Middle frontal gyrus (tissue), 1 donor: Measurements from ENCODE around the gene CARD11.
"Not testable (repeated sequence)": the region's sequence is repeated elsewhere in the genome, so short reads cannot be mapped to it uniquely, and the experiment has no call there.

Source experiments
- DNase-seq: peaks from one replicate; pipeline ENCODE4 v3.0.0-alpha.2; 2015; ENCODE audit warnings: low spot score; ENCODE audit errors: extremely low spot score

CARD11 gene

GRCh38 chr7:3065724-3066143 lies 22.1 kb upstream of the CARD11 start:
- DNase-seq = no peak

GRCh38 chr7:3064067-3064466 lies 20.4 kb upstream of the CARD11 start:
- DNase-seq = no peak

- DNase-seq = no peak
Measured at GRCh38 chr7:3063016-3063753, 19.5 kb upstream of the CARD11 start.

DNA sequence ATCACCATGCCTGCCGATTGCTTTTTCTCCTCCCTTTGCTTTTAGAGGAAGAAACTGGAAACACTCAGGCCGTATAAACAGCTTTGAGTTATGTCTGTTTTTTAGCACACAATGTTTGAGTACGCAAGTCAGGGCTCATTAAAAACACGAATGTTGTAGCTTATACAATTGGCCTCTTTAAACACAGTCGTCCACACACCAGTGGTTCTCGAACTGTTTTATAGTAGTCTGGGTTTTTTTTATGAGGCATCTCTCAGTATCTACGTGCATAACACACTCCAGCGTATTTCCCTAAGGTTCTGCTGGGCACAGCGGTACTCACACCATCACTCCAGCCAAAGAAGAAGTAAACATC lies 13.4 kb upstream of the CARD11 start:
- no peak for DNase-seq

DNA sequence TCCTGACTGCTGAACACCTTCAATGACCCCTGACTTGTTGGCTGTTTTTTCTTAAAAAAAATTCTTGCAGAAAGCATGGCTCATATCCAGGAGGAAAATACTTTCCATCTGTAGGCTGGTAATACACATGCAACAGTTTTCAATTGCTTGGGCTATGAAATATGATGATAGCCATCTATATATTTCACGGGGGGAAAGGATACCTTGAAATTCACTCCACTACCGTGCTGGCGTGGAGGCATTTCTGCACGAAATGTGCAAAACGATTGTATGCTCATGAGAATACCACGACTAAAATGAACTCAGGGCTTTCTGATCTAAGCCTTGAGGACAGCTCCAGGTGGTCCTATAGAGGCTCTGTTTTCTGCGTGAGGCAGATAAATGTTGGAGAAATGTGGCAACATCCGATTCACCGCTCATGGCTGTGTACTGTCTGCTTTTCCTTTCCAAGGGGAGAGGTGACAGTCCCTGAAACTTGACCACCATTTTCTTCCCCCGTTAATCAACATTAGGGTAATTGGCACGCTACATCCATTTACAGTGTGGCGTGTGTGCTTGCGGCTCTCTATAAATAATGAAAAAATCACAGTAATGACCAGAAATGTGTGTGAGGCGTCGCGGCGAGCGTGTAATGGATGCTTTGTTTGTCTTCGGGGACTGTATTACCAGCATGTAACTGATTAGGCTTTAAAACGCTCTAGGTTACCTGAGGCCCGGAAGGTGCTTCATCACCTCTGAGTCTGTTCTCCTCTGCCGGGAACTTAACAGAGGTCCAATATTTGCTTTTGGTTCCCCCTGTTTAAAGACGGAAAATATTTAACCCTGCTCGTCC lies 12.8 kb upstream of the CARD11 start:
- DNase-seq = no peak

GRCh38 chr7:3055626-3056025 lies 12.0 kb upstream of the CARD11 start:
- no peak for DNase-seq

DNA sequence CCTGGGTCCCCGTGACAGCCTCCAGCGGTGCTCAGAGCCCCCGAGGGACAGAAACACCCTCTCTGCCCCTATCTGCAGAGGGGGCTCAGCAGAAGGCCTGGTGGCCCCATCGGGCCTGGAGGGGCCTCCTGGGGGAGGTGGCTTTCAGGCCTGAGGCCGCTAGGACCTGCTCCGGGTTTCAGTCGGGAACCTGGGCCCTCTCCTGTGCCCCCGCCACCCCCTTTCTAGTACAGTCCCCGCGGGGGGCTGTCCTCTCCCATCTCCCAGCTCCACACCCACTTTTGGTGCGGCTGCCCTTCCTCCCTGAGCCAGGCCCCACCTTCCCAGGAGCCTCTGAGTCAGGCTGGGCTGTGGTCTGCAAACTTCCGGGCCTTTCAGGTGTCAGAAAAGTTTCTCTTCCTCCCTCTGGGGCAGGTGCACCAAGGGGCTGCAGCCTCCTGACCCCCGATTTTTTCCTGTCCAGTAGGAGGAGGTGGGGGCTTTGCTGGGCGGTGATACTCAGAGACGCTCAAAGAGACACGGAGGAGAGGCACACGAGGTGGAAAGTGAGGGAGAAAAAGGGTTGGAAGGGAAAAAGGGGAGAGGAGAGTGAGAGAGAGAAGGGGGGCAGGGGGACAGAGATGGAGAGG lies 692 bp downstream of the CARD11 start:
- no peak for DNase-seq

- no peak for DNase-seq
Measured at GRCh38 chr7:3041986-3042675, 1.5 kb downstream of the CARD11 start.

DNA sequence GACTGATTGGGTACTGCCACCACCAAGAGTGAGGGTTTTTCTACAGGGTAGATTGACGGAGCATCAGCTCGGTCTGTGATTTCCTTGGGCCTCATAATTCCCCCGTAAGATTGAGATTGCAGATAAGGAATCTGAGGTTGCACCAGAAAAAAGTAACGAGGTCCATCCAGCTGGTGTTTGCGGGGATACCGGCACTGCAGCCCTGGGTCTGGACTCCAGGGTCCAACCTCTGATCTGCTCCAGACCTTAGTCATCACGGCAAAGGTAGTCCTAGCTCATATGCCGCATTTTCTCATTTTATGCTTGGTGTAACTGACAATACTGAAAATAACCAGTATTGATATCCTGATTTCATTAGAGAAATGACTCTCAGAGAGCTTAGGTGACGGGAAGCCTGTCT lies 3.9 kb downstream of the CARD11 start:
- DNase-seq = no peak

- not testable (repeated sequence) for DNase-seq
Measured at GRCh38 chr7:3038011-3038410, 5.7 kb downstream of the CARD11 start.

DNA sequence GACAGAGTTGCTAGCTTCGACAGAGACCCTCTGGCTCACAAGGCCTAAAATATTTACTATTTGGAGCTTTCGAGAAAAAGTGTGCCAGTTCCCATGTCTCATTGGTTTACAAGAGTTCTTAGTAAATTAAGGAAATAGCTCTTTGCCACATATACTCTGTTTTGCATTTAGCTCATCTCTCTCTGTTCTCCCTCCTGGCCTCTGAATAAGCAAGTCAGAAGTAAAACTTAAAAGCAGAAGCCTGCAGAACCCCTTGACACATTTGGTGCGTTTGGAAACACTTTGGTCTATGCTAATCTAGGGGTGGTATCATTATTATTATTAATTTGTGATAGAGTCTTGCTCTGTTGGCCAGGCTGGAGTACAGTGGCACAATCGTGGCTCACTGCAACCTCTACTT lies 6.4 kb downstream of the CARD11 start:
- no peak for DNase-seq

DNA sequence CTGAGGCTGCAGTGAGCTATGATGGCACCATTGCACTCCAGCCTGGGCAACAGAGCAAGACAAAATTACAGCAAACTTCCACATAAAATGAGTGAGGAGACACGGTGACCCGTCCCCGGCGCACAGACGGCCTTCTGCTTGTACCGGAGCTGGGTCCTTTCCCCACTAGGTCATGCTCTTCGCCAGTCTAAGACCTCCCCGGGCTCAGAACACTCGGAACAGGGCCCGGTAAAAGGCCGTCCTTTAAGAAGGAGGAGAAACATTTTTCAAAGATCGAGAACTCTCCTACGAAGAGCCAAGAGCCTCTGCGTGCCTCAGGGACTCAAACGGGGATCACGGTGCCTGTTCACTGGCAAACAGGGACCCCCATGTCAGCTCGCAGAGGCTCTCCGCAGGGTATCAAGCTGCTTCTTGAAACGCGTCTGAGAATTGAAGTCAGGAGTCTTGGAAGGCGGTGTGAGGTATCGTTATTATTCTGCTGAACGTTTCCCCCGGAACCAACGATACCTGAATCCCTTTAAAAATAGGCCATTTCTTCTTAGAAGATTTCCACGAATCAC lies 9.0 kb downstream of the CARD11 start:
- no peak for DNase-seq

DNA sequence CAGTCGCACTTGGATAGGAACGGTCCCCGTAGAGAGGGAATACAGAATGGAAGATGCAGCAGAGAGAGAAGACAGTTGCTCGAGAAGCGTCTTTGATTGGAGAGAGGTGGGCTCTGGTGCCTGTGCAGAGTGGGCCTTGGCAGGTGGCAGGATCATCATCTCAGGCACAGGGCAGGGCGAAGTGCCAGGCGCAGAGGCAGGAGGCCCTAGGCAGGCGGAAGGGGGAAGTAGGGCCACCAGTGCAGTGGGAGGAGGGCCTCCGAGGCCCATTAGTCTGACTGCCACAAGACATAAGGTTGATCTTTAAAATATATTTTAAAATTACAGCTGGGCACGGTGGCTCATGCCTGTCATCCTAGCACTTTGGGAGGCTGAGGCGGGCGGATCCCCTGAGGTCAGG lies 10.1 kb downstream of the CARD11 start:
- DNase-seq = no peak

DNA sequence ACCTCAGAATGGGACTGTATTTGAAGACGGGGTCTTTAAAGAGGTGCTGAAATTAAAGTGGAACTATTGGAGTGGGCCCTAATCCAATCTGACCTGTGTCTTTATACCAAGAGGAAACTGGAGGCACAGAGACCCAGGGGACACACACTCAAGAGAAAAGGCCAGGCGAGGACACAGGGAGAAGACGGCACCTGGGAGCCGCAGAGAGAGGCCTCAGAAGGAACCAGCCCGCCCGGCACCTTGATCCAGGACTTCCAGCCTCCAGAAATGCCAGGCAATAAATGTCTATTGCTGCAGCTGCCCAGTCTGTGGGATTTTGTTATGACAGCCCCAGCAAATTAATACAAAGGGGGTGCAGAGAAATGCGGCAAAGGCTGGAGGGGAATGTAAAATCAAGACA lies 10.5 kb downstream of the CARD11 start:
- no peak for DNase-seq

DNA sequence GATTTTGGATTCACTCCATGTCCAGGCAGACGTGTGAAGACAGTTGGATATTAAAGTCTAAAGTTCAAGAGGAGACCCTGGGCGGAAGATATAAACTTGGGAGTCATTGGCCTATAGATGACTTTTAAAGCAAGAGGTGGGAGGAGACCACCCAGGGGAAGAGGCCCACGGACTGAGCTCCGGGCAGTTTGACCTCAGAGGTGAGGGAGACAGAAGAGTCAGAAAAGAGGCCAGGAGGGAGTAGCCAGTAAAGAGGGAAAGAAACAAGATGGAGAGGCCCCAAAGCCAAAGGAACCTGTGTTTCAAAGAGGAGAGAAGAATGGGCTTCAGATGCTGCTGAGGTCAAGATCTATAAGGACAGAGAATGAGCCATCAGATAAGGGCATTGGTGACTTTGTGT lies 11.4 kb downstream of the CARD11 start:
- DNase-seq = no peak

DNA sequence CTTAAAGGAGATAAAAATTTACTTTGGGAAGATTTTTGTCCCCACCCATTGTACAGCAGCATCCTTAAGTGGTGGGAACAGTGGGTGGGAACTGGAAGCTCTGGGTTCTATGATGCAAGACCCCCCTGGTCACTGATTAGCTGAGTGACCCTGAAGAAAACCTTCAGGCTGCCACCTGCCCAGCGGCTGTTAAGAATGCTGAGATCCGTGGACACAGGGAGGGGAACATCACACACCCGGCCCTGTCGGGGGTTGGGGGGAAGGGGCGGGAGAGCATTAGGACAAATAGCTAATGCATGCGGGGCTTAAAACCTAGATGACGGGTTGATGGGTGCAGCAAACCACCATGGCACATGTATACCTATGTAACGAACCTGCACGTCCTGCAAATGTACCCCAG lies 14.5 kb downstream of the CARD11 start:
- DNase-seq = no peak

- no peak for DNase-seq
Measured at GRCh38 chr7:3028758-3029093, 14.9 kb downstream of the CARD11 start.

DNA sequence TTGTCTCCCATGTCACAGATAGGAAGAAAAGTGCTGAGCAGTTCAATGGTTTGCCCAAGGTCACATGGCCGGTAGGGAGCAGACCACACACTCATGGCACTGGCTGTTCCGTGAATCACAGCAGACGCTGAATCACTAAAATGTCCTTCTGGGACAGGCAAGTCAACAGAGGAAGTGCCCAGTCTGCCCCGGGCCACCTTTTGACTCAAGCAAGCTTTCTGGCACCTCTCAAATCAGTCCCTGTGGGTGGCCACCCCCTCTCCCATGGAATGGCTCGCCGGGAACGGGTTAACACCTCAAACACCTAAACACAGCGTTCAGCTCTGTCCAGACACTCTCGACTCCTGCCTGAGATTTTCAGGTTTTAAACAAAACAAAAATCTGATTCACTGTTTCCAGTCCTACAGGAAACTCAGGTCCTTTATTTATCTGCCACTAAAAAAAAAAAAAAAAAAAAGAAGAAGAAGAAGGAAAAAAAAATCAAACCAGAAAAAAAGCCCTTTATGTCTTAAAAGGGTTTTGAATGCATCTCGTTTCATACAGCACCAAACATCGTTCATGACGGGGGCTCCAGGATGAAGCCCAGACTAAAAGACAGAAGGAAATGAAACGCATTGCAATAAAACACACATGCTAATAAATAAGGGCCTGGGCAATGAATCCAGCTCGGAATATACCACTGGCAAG lies 15.5 kb downstream of the CARD11 start:
- DNase-seq = no peak

GRCh38 chr7:3027005-3027845 lies 16.4 kb downstream of the CARD11 start:
- no peak for DNase-seq

DNA sequence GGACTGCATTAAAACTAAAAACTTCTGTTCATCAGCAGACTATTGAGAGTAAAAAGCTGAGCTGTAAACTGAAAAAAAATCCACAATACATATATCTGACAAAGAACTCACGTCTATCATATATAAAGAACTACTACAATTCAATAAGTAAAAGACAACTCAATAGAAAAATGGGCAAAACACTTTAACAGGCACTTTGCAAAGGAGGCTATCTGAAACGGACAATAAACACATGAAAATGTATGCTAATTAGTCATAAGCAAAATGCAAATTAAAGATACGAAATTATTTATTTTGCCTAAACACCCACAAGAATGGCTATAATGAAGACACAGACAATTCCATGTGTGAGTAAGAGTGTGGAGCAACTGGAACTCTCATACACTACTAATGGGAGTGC lies 18.1 kb downstream of the CARD11 start:
- no peak for DNase-seq
